OCI-LY3 (cell line): Measurements from ENCODE around the gene CCL1.

ENCODE experiments used
- EZH2phosphoT487 ChIP-seq: fragments of 200-600 bp; shearing (Covaris generic); IDR thresholded peaks from 2 replicates; pipeline ENCODE4 v1.6.1; 2018; ENCODE audit warnings: antibody characterized with exemption, mixed run types, low read depth
- TF ChIP-seq, protein P1 (sequence below): fragments of 200-600, 300-600 bp; sonication (generic); IDR thresholded peaks from 2 replicates; pipeline ENCODE4 v1.5.1; 2014; ENCODE audit warnings: antibody characterized with exemption, low read length, low read depth

- TF ChIP-seq, protein P1, sequence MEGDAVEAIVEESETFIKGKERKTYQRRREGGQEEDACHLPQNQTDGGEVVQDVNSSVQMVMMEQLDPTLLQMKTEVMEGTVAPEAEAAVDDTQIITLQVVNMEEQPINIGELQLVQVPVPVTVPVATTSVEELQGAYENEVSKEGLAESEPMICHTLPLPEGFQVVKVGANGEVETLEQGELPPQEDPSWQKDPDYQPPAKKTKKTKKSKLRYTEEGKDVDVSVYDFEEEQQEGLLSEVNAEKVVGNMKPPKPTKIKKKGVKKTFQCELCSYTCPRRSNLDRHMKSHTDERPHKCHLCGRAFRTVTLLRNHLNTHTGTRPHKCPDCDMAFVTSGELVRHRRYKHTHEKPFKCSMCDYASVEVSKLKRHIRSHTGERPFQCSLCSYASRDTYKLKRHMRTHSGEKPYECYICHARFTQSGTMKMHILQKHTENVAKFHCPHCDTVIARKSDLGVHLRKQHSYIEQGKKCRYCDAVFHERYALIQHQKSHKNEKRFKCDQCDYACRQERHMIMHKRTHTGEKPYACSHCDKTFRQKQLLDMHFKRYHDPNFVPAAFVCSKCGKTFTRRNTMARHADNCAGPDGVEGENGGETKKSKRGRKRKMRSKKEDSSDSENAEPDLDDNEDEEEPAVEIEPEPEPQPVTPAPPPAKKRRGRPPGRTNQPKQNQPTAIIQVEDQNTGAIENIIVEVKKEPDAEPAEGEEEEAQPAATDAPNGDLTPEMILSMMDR, result no peak
- TF ChIP-seq EZH2phosphoT487, result no peak
Observed at GRCh38 chr17:34411646-34412421, 48.8 kb upstream of the CCL1 start.
